Measurements from ENCODE around the gene LRRC71. TPM values are rescaled to one million over a fixed set of nuclear protein-coding genes. Genes with fewer than 3 reads are reported as not detected.

Gene LRRC71
- total and polyA plus RNA-seq, 10 of the 15 experiments (the other 5 are each of a cell fraction or from before 2014, with no cell fraction given): not detected

- TF ChIP-seq, protein P1, sequence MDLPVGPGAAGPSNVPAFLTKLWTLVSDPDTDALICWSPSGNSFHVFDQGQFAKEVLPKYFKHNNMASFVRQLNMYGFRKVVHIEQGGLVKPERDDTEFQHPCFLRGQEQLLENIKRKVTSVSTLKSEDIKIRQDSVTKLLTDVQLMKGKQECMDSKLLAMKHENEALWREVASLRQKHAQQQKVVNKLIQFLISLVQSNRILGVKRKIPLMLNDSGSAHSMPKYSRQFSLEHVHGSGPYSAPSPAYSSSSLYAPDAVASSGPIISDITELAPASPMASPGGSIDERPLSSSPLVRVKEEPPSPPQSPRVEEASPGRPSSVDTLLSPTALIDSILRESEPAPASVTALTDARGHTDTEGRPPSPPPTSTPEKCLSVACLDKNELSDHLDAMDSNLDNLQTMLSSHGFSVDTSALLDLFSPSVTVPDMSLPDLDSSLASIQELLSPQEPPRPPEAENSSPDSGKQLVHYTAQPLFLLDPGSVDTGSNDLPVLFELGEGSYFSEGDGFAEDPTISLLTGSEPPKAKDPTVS (IDR thresholded peaks at IDR 0.05; ENCODE audit: low read depth, low read length): no peak
- TF ChIP-seq DPF2 (IDR thresholded peaks at IDR 0.05) (no peak), NKRF (conservative IDR thresholded peaks at IDR 0.05) (no peak), SUZ12 (IDR thresholded peaks at IDR 0.05; ENCODE audit: unreplicated experiment) (no peak), RCOR1 (conservative IDR thresholded peaks at IDR 0.05; ENCODE audit: low read depth, low read length) (no peak), CHD4 (IDR thresholded peaks at IDR 0.05) (no peak), MTA3 (IDR thresholded peaks at IDR 0.05; ENCODE audit: borderline replicate concordance, low read length) (no peak), SP1 (IDR thresholded peaks at IDR 0.05; ENCODE audit: low read depth, low read length) (no peak), SMC3 (IDR thresholded peaks at IDR 0.05; ENCODE audit: borderline replicate concordance, low read length) (peak; percentile 58), RUNX3 (IDR thresholded peaks at IDR 0.05; ENCODE audit: low read length) (no peak), TCF7 (IDR thresholded peaks at IDR 0.05; ENCODE audit: borderline replicate concordance) (no peak), NFXL1 (IDR thresholded peaks at IDR 0.05; ENCODE audit: borderline replicate concordance) (no peak), CREB1 (IDR thresholded peaks at IDR 0.05; ENCODE audit: low read depth) (no peak), RFX5 (IDR thresholded peaks at IDR 0.05; ENCODE audit: low read depth, low read length) (no peak), ATF7 (IDR thresholded peaks at IDR 0.05; ENCODE audit: low read depth) (no peak), KLF5 (IDR thresholded peaks at IDR 0.05; ENCODE audit: partially characterized antibody) (no peak), STAT1 (conservative IDR thresholded peaks at IDR 0.05) (no peak), ZZZ3 (IDR thresholded peaks at IDR 0.05; ENCODE audit: control insufficient read depth, insufficient read length, low read depth) (no peak), TAF1 (IDR thresholded peaks at IDR 0.05; ENCODE audit: borderline replicate concordance, low read depth, low read length) (no peak), CREM (IDR thresholded peaks at IDR 0.05; ENCODE audit: low read depth) (0 out of 2 replicates have a peak, but pooled peaks have one; percentile 24), GABPA (IDR thresholded peaks at IDR 0.05; ENCODE audit: low read depth) (no peak)
- TF ChIP-seq, protein P2, sequence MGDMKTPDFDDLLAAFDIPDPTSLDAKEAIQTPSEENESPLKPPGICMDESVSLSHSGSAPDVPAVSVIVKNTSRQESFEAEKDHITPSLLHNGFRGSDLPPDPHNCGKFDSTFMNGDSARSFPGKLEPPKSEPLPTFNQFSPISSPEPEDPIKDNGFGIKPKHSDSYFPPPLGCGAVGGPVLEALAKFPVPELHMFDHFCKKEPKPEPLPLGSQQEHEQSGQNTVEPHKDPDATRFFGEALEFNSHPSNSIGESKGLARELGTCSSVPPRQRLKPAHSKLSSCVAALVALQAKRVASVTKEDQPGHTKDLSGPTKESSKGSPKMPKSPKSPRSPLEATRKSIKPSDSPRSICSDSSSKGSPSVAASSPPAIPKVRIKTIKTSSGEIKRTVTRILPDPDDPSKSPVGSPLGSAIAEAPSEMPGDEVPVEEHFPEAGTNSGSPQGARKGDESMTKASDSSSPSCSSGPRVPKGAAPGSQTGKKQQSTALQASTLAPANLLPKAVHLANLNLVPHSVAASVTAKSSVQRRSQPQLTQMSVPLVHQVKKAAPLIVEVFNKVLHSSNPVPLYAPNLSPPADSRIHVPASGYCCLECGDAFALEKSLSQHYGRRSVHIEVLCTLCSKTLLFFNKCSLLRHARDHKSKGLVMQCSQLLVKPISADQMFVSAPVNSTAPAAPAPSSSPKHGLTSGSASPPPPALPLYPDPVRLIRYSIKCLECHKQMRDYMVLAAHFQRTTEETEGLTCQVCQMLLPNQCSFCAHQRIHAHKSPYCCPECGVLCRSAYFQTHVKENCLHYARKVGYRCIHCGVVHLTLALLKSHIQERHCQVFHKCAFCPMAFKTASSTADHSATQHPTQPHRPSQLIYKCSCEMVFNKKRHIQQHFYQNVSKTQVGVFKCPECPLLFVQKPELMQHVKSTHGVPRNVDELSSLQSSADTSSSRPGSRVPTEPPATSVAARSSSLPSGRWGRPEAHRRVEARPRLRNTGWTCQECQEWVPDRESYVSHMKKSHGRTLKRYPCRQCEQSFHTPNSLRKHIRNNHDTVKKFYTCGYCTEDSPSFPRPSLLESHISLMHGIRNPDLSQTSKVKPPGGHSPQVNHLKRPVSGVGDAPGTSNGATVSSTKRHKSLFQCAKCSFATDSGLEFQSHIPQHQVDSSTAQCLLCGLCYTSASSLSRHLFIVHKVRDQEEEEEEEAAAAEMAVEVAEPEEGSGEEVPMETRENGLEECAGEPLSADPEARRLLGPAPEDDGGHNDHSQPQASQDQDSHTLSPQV (IDR thresholded peaks at IDR 0.05): no peak
- TF ChIP-seq, protein P3, sequence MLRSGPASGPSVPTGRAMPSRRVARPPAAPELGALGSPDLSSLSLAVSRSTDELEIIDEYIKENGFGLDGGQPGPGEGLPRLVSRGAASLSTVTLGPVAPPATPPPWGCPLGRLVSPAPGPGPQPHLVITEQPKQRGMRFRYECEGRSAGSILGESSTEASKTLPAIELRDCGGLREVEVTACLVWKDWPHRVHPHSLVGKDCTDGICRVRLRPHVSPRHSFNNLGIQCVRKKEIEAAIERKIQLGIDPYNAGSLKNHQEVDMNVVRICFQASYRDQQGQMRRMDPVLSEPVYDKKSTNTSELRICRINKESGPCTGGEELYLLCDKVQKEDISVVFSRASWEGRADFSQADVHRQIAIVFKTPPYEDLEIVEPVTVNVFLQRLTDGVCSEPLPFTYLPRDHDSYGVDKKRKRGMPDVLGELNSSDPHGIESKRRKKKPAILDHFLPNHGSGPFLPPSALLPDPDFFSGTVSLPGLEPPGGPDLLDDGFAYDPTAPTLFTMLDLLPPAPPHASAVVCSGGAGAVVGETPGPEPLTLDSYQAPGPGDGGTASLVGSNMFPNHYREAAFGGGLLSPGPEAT (IDR thresholded peaks at IDR 0.05; ENCODE audit: low read depth): no peak
Observed at GRCh38 chr1:156892190-156893047, 28.0 kb upstream of the LRRC71 start (continued).

Data from GM12878 (cell line).